ENCODE results near the gene GPC1.

The GPC1 gene

DNA sequence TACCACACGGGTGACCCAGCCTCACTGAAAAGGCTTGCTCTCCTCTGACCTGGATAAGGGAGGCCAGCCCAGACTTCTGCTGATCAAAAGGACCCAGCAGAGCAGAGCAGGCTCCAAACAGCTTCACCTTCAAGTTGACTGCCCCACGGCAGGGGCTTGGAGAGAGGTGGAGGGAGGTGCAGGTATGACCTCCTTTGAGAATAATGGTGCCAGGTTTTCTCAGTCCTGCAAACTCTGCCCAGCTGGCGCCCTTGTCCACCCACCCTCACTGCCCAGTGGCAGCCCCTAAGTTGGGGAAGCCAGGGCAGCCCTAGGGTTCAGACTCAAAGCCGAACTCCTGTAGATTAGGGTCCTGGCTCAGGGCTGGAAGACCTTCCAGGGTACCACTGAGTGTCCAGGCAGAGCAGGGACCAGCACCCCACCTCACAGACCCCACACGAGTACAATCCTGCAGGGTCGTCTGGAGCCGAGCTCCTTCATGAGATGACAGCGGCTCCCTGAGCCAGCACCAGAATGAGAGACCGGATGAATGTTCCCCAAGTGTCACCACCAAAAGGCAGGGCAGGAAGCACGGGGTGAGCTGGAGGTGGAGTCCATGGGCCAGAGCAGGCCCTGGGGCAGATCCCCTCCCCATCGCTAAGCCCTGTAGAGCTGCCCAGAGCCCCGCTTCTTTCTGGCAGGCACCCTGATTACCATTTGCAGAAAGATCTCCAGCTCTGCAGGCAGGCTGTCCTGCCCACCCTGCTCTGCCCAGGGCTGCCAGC is 3.6 kb upstream of the GPC1 start:
- no peak for DNase-seq

DNA sequence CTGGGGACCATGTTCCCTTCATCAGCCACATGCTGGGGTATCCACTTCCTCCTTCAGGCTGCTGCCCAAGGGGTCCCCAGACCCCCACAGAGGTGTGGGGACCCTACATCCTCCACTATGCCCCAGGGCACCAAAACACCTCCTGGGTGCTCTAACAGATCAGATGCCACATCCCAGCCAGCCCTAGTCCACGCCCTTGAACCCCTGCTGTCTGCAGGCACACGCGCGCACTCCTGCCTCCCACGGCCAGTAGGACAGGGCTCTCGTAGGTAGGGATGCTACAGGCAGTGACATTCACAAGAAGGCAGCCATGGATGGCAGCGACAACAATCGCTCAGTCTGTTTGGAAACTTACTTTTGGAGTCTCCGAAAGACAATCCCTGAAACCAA is 3.0 kb upstream of the GPC1 start:
- no peak for DNase-seq

DNA sequence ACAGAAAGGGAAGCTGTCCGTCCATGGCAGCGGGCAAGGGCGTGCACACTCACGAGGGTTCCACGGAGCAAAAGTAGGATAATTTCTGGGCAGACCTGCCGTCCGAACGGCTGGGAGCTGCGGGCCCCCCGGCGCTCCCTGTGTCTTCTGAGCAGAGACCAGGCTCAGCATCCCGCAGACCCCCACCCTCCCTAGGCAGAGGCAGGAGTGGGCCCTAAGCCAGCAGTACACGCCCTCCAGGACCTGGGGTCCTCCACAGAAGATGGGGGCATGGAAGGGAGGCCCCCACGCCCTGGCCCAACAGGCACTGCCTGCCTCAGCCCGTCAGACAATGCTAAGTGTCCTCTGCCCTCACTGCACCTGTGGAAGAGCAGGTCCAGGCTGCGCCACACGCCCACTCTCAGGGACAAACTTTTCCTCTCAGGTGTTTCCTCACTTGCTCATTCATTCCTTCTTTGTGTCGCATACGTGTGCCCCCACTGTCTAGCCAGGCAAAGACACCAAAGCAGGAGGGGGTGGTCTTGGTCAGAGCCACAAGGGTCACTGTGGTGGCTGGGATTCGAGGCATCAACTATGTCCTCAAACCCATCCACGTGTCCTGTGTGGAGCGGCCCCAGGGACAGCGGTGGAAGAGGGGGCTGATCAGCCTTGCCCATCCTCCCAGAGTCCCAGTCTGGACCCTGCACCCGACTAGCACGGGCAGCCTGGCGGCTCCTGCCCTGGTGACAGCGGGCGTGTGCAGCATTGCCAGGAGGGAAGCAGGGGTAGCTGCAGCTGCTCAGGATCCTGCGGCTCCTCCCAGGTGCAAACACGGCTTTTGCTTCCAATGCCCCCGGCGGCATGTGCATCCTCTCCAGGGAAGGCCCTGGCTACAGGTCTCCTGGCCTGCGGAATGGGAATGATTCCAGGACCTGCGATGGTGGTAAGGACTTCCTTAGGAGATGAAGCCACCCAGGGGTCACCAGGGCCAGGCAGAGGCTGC is 2.4 kb upstream of the GPC1 start:
- no peak for DNase-seq

DNA sequence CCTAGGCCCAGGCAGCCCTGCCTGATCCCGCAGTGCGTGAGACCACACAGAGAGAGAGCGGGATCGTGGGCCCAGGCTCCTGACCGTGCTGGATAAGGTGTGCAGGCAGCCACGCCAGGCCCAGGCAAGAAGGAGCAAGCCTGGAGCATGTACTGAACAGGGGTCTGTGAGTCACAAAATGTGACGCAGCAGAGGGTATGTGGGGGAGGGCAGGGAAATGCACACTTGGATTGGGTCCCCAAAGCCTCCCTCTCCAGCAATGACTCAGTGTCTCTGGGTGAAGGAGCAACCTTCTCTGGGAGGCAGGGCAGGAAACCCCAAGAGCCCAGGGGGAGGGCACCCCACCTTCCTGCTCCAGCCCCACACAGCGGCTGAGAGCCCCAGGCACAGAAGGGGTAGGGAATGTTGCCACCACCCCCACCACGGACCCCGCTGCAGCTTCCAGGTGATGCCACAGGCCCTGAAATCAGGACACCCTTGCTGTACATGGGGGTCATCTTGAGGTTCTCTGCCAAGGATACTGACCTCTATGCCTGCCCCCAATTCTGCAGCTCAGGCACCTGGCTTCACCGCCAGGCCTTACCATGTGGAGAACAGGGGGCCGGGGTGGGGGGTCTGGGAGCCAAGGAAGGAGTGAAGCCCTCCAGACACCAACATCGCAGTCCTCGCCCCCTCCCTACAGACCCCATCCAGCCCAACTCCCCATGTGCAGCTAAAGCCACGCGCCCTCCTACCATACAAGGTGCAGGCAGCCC is 1.3 kb upstream of the GPC1 start:
- DNase-seq: no peak

DNA sequence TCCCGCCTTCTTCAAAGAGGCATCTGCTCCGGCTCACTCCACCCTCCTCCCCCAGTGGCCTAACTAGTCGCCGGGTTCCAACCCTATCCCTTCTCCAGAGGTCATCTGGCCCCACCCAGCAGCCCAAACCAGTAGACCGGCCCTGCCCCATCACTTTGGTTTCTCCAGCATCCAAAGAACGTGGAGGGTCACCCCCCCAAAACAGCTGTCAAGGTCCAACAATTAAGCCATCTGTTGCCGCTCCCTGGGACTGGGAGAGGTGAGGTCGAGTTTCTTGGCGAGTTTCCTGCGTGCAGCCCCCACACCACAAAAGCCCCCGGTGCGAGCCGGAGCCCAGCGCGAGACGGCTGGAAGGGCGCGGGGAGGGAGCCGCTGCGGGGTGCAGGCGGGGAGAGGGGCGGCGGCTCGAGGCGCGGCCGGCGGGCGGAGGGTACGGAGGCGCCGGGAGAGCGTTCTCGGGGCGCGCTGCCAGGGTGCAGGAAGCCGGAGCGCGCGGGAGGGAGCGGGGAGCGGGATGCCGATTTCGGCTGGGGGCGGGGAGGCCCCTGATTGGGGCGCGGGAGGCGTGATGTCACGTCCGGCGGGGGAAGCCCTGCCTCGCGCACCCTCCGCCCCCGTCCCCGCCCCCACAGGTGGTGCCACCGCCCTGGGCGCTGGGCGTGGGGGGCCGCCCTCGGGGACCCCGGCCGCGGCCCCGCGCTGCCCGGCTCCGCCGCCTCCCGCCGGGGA is 571 bp upstream of the GPC1 start:
- DNase-seq: peak; percentile 68

DNA sequence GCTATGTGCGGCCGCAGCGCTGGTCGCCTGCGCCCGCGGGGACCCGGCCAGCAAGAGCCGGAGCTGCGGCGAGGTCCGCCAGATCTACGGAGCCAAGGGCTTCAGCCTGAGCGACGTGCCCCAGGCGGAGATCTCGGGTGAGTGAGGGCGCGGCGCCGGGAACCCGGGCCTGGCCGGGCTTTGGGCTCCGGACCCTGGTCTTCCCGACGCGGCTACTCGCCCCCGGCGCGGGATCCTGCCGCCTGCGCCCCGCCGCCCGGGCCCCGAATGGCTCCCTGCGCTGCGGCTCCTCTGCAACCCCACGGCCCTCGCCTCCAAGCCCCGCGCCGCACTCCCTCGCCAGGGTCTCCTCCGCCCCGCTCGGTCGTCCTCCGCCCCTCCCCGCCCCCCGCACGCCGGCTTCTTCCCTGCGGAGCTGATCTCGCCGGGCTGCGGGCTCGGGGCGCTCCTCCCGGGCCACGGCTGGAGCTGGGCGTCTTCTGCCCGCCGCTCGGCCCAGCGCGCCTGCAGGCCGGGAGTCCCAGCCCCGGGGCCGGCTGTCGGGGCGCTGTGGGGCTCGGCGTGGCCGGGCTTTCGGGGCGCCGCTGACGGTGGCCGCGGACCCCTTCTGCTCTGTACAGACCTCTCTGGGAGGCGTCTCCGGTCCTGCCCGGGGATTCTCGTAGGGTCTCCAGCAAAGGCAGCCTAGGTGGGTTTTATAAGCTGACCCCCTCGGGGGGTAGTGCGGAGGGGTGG is 652 bp downstream of the GPC1 start:
- no peak for DNase-seq

DNA sequence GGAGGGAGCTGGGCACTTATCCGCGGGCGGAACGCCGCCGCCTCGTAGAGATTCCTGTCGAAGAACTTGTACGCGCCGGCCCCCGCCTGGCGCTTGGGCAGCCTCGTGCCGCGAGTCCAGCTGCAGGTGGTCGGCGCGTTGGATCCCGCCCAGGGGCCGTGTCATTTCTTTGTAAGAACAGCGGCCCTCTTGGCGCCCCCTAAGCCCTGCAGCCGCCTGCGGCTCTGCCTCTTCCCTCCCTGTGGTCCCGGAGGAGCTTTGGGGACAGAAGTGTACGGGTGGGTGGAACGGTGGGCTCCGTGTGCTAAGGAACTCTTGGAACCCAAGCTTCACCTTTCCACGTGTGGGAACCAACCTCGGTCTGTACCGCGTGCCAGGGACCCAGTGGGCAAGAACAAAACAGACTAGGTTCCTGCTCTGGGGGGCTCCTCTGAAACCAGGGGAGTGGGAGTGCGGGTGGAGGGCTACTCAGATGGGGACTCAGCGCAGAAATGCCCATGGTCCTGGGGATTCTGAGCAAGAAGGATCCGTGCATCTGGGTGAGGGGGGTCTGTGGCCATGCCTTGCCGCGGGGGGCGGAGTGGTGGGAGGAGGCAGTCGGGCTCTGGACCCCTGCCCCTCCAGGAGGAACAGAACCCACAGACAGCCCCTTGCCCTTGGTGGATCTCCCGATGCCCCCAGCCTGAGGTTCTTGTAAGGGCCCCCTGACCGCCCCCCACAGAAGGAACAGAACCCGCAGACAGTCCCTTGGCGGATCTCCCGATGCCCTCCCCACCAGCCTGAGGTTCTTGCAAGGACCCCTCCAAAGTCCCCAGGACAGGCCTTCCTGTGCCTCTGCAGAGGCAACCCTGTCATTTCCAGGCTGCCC is 1.5 kb downstream of the GPC1 start:
- DNase-seq: no peak

DNA sequence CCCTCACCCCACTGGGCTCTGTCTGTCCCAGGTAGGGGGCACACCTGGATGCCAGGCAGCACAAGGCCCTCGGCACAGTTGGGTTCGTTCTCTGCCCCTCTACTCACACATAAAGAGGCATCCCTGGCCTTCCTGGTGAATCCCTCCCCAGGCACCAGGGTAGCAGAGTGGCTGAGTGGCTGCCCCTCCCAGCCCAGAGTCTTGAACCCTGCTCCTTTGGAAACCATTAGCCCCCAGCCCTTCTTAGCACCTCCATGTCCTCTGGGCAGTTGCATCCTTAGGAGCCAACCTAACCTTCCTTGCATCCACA is 2.0 kb downstream of the GPC1 start:
- no peak for DNase-seq

DNA sequence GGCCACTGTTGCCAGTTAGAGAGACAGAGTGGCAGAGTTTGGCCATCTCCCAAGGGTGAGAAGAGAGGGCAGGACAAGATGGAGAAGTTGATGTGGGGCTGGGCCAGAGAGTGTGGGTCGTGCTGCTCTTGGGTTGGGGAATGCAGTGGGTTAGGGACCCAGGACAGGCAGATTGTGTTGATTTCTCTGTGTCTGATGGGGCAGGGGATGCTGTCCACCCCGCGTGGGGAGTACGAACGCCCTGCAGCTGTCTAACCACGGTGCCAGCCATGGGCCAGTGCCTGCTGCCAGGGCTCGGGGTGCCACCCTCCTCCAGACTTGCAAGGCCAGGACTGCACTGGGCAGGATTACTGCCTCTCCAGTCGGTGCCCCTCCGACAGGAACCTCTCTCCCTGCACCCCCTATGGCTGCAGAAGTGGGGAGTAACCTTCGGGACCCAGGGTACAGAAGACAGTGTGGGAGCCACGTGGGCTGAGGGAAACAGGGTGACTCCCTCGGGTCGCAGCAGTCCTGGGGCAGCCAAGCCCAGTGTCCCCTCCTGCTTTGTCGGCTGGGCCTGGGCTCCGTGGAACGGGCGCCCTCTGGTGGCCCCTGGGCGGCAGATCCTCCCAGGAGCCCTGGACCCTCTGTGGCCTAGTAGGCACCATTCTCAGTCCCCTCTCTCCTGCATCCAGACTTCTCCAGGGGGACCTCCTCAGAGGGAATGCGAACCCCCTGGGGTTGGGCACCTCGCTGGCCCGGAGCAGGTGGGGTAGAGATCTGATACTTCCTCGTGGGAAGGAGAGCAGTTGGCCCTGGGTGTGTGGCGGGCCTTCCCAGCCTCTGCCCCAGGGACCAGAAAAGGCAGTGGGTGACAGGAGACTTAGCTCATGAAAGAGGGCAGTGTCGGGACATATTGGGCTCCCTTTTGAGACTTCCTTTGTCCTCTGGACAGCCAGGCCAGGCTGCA is 2.7 kb downstream of the GPC1 start:
- peak; percentile 46 for DNase-seq

DNA sequence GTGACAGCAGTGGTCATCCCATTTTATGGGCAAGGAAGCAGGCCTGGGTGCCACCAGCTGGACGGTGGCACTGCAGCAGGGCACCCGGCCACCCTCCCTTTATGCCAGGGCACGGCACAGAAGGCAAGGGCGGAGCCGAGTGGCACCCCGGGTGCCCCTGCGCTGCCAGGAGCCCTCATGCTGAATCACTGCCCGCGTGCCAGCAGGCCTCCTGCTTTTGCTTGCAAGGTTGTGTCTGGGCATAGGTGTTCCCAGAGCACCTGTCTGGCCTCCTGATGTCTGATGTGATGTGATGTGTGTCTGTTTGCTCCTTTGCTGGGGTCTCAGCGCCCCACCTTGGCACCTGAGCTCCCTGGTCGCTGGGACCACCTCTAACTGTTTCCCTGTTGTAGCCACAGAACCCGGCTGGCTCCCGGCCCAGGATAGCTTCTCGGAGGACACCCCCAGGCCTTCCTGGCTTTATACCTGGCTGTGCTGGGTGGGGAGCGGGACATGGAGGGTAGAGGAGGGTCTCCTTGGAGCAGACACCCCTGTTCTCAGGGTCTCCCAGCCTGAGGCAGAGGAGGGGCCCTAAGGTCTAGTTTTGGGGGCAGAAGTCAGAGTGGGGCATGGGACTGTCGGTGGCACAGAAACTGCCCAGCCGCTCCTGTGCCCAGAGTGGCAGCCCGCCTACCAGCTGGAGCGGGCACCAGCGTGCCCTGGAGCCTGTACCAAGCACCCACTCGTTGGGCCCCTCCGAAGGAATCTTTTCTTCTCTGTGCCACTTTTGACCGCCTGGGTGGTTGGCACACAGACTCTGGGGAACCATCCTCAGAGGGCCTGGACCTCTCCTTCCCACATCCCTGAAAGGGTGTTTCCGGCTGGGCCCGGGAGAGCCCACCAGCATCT is 3.6 kb downstream of the GPC1 start:
- no peak for DNase-seq

DNA sequence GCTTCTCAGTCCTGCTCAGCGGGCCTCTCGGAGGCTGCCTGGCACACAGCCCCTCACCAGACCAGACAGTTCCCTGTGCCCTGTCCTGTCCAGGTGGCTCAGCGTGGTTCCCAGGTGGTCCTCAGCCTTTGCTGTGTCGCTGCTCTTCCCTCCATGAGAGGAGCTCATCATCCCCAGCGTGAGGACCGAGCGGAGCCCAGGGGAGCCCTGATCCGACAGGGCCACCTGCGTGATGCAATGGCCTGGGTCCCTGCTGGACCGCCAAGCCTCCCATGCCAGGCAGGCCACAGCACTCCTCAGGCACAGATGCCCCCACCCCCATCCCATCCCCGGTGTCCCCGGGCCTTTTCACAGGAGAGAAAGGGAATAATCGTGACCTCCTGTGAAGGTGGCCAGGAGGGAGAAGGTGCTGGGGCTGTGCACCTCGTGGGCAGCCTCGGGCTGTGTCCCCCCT is 4.3 kb downstream of the GPC1 start:
- DNase-seq: no peak

DNA sequence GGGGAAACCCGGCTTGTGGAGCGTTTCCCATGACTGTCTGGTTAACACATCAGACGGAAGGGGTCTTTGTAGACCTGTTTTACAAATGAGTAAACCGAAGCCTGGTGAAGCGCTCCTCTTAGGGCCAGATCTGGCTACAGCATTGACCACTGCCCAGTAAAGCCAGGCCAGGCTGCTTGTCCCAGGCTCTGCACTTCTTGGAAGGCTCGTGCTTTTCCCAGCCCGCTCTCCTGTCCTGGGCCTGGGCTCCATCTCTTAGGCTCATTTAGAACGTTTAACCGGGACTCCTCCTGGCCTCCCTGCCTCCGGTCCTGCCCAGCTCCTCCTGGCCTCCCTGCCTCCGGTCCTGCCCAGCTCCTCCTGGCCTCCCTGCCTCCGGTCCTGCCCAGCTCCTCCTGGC is 4.8 kb downstream of the GPC1 start:
- DNase-seq: no peak

DNA sequence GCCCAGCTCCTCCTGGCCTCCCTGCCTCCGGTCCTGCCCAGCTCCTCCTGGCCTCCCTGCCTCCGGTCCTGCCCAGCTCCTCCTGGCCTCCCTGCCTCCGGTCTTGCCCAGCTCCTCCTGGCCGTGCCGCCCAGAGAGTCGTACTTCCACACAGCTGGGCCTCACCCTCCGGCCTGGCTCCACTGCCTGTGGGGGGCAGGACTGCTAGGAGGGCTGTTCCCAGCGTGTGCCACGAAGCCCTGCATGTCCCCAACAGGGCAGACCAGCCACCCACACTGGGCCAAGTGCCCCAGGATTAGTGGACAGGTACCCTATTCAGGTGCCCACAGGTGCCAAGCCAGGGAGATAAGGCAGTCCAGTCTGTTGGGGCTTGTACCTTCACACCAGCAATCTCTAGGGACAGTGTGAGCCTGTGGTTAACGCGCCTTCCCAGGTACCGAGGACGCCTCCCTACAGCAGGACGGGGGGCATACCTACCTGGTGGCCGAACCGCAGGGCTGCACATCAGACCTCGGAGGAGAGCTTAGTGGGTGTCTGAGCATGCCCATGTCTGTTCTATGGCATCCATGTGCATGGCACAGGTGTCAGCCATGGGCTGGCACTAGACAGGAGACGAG is 5.3 kb downstream of the GPC1 start:
- no peak for DNase-seq

DNA sequence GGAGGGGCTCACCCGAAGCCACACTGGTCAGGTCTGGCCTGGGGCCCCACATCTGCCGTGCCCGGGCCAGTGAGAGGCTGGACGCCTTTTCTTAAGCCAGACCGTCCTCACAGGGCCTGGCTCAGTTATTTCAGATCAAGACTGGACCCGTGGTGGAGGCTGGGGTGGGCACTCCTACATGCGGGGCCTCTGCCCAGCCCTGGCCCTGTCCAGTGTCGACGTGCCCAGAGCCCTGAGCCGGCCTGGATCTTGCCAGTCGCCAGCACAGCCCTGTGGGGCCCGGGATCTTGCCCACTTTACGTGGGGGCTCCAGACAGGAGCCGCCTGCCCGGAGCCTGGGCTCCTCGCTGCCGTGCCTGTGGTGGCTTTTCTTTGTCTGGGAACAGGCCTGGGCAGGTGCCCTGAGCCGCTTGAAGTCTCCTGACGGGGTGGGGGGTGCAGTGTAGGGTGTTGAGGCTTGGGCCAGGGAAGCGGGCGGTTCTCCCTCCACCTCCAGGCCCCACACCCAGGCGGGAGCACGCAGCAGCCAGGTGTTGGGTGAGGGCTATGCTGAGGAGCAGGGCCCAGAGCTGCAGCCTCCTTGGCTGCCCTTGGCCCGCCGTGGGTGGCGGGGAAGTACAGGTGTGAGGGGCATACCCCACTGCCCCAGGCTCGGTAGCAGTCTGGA is 6.0 kb downstream of the GPC1 start:
- DNase-seq: no peak

DNA sequence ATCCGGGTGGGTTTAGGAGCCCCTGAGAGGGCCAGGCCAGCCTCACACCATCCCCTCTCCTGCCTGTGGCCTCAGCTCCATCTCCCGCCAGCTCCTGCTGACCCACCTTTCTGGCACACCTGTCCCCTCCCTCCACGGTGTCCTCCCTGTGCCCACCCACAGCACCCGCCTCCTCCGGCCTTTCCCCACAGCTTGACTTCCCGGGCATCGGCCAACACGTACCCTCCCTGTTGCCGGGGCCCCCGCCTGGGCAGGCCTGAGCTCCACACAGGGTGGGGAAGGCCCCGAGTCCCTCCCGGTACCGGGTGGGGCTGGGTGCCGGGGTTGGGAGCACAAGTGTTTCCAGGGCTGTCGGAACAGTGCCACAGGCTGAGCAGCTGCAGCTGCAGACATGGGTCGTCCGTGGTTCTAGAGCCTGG is 6.5 kb downstream of the GPC1 start:
- DNase-seq: no peak

DNA sequence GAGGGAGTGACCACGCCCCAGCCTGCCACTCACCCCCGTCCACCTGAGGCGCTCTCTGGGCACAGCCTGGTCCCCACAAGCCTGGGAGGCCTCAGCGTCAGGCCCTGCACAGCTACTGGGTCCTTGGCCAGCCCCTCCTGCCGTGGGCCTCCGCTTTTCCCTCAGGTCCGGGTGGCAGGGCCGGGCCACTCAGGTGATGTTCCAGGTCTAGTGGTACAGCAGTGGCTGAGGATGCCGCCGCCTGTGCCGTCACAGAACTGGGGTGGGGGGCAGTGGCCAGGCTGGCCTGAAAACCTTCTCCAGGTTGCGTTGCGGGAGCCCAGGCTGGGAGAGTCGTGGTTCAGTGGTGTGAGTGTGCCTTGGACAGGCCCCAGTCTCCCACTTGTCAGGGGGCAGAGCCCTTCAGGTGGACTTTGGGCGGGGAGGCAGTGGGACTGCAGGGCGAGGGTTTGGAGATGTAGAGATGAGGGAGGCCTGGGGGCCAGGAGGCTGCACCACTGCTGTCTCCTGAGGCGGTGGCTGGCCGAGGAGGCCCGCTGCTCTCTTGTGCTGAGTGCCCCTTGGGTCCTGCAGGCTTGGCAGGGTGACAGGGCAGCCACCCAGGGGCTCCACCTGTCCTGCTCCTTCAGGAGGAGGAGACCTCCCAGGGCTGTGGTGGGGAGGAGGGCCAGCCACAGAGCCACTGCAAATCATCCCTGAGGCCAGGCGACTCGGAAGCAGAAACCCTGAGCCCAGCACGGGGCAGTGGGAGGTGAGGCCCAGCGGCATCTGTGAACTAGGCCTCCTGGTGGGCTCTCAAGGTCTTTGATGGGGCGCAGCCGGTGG is 7.6 kb downstream of the GPC1 start:
- no peak for DNase-seq

DNA sequence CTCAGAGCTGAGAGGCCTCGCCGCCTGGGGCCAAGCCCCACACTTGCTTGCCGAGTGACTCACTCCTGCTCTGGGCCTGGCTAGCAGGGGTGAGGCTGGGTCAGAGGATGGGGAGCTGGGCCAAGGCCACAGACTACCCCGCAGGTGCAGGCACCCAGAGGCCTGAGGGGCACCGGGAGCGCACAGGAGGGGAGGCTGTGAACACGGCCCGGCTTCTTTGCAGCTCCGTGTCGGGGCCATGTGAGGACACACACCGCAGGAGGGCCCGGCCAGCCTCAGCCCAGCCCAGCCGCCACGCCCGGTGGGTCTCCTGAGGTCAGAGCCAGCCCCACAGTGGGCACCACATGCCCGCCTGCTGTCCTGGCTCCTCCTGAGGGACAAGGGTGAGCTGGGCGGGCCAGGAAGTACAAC is 8.4 kb downstream of the GPC1 start:
- no peak for DNase-seq

All from NK-92 treated with Interleukin-12 subunit alpha and Interleukin-12 subunit beta, amount 100 ng/mL, for 24 hours (cell line).